ENCODE measurements around the gene CCL5. TPM values are rescaled to one million over a fixed set of nuclear protein-coding genes. Genes with fewer than 3 reads are reported as not detected.

The CCL5 gene
- total RNA-seq, 5 donors from 2014 or later (not counting 1 experiment from before 2014, with no cell fraction given) = 124 to 557 (median 298) TPM

DNA sequence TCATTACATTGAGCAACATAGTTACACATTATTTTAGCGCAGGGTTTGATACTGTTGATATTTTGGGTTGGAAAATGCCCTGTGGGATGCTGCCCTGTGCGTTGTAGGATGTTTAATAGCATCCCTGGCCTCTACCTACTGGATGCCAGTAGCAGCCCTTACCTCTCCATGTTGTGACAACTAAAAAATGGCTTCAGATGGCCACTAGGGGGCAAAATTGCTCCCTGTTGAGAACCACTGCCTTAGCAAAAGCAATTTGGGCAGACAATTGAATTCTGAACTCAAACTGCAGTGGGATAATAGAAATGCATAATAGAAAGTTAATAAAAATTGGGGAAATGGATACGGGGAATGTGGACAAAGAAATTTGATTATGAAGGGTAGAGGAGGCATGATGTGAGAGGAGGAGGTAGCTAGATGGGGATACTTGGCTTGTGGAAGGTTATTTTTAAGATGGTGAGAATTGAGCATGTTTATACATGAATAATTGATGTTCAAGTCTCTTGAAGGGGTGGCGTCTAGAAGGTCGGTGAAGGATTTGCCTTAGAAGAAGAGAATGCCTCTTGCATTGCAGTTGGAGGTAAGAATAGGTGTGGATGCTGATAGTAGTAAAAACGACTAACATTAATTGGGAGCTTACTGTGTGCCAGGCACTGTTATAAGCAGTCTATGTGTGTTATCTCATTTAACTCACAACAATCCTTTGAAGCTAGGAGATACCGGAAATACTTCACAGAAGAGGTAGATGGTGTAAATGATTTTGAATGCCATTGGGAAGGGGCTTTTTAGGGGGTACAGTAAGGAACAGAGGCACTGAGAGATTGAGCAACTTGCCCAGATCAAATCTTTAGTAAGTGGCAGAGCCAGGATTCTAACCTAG is 30.5 kb downstream of the CCL5 start:
- no peaks in the 10 kb centered on the region for H3K27me3 ChIP-seq (replicated peaks in 1 of 2; ENCODE audit: control insufficient read depth in 2 of 2, extremely low read depth in 1 of 2, insufficient read depth in 2 of 2, low read length in 1 of 2)
- H3K9me3 Mint-ChIP-seq = no peaks in the 10 kb centered on the region
- H3K27me3 Mint-ChIP-seq = no peaks in the 10 kb centered on the region
- 66% methylated on average over 4 of the region's 7 CpGs for WGBS (ENCODE audit: insufficient coverage)
- peak overlapping the region; percentile 15 to 40 for H3K27ac Mint-ChIP-seq
- peaks cover 0 to 2% of the 10 kb centered on the region in 2 experiments for H3K4me1 ChIP-seq (ENCODE audit: control insufficient read depth in 1 of 2, extremely low read depth in 1 of 2, insufficient read depth in 2 of 2, low read length in 2 of 2)
- ATAC-seq (replicated peaks in 1 of 4) (peak; percentile 58 to 78 (median 70)), DNase-seq (peak in 33 of 35 experiments; percentile 7 to 84 (median 44))
- H3K9me3 ChIP-seq = no peaks in the 10 kb centered on the region
- CTCF ChIA-PET = interaction anchor here (0.5 to 1.9 kb wide), 11 partner anchors 10 to 120 kb away, joined by 3 to 5 read pairs (median 3); no protein-coding TSS in a partner anchor
- POLR2A ChIA-PET = interaction anchor here in 1 of 2 donors (0.6 to 0.8 kb wide), 2 partner anchors 23 to 31 kb away, joined by 3 to 4 read pairs; partner anchors contain the start of gene CCL5
- H3K36me3 Mint-ChIP-seq = peaks cover 42% of the 10 kb centered on the region
- H3K27ac ChIP-seq (ENCODE audit: low read length) = no peak overlapping the region
- no peak overlapping the region for H3K4me3 ChIP-seq (ENCODE audit: control insufficient read depth in 1 of 2, extremely low read depth in 1 of 2, low read length in 1 of 2)
- H3K4me1 Mint-ChIP-seq = peaks cover 9 to 13% (median 13%) of the 10 kb centered on the region in 3 donors
- H3K4me3 Mint-ChIP-seq = no peak overlapping the region
- H3K36me3 ChIP-seq (ENCODE audit: control insufficient read depth in 2 of 2, extremely low read depth in 1 of 2, insufficient read depth in 1 of 2, low read length in 1 of 2) = peaks cover 3 to 29% of the 10 kb centered on the region in 2 donors

- no peaks in the 10 kb centered on the region for H3K9me3 ChIP-seq
- H3K27ac ChIP-seq (ENCODE audit: low read length) = no peak overlapping the region
- no peak overlapping the region for H3K4me3 ChIP-seq (ENCODE audit: control insufficient read depth in 1 of 2, extremely low read depth in 1 of 2, low read length in 1 of 2)
- H3K36me3 Mint-ChIP-seq = peaks cover 54% of the 10 kb centered on the region
- DNase-seq = no peak
- H3K27me3 Mint-ChIP-seq = no peaks in the 10 kb centered on the region
- no peak overlapping the region for H3K4me3 Mint-ChIP-seq
- no peaks in the 10 kb centered on the region for H3K9me3 Mint-ChIP-seq
- peaks cover 0 to 2% of the 10 kb centered on the region in 2 experiments for H3K4me1 ChIP-seq (ENCODE audit: control insufficient read depth in 1 of 2, extremely low read depth in 1 of 2, insufficient read depth in 2 of 2, low read length in 2 of 2)
- ChIA-PET CTCF (interaction anchor here in 1 of 2 donors (0.7 to 1.4 kb wide), 3 partner anchors 21 to 238 kb away, joined by 3 to 5 read pairs (median 4); no protein-coding TSS in a partner anchor), POLR2A (no interaction called here)
- peak overlapping the region; percentile 3 to 9 for H3K27ac Mint-ChIP-seq
- peaks cover 11 to 48% of the 10 kb centered on the region in 2 donors for H3K36me3 ChIP-seq (ENCODE audit: control insufficient read depth in 2 of 2, extremely low read depth in 1 of 2, insufficient read depth in 1 of 2, low read length in 1 of 2)
- no peaks in the 10 kb centered on the region for H3K27me3 ChIP-seq (replicated peaks in 1 of 2; ENCODE audit: control insufficient read depth in 2 of 2, extremely low read depth in 1 of 2, insufficient read depth in 2 of 2, low read length in 1 of 2)
- peaks cover 10 to 13% (median 13%) of the 10 kb centered on the region in 3 donors for H3K4me1 Mint-ChIP-seq
- 100% methylated on average over 3 of the region's 4 CpGs for WGBS (ENCODE audit: insufficient coverage)
- ATAC-seq (replicated peaks in 1 of 4) = no peak
These were observed 32.4 kb downstream of the CCL5 start for GRCh38 chr17:35847633-35848373.

GRCh38 chr17:35847006-35847405 is 33.2 kb downstream of the CCL5 start:
- Histone ChIP-seq H3K27me3 (replicated peaks in 1 of 2; ENCODE audit: control insufficient read depth in 2 of 2, extremely low read depth in 1 of 2, insufficient read depth in 2 of 2, low read length in 1 of 2) (no peaks in the 10 kb centered on the region), H3K4me3 (ENCODE audit: control insufficient read depth in 1 of 2, extremely low read depth in 1 of 2, low read length in 1 of 2) (no peak overlapping the region), H3K36me3 (ENCODE audit: control insufficient read depth in 2 of 2, extremely low read depth in 1 of 2, insufficient read depth in 1 of 2, low read length in 1 of 2) (peaks cover 11 to 56% of the 10 kb centered on the region in 2 donors), H3K9me3 (no peaks in the 10 kb centered on the region), H3K27ac (ENCODE audit: low read length) (no peak overlapping the region), H3K4me1 (ENCODE audit: control insufficient read depth in 1 of 2, extremely low read depth in 1 of 2, insufficient read depth in 2 of 2, low read length in 2 of 2) (peaks cover 0 to 2% of the 10 kb centered on the region in 2 experiments)
- ChIA-PET CTCF (interaction anchor here in 1 of 2 donors (0.6 kb wide), 1 partner anchor 84 kb away, joined by 4 read pairs; no protein-coding TSS in a partner anchor), POLR2A (no interaction called here)
- no peaks in the 10 kb centered on the region for H3K27me3 Mint-ChIP-seq
- DNase-seq = no peak
- no peak overlapping the region for H3K4me3 Mint-ChIP-seq
- H3K27ac Mint-ChIP-seq = no peak overlapping the region
- H3K9me3 Mint-ChIP-seq = no peaks in the 10 kb centered on the region
- WGBS (ENCODE audit: insufficient coverage) = no CpG with 5 or more reads among the region's 2 CpGs
- ATAC-seq (replicated peaks in 1 of 4) = no peak
- H3K36me3 Mint-ChIP-seq = peaks cover 58% of the 10 kb centered on the region
- H3K4me1 Mint-ChIP-seq = peaks cover 8 to 13% (median 10%) of the 10 kb centered on the region in 3 donors

DNA sequence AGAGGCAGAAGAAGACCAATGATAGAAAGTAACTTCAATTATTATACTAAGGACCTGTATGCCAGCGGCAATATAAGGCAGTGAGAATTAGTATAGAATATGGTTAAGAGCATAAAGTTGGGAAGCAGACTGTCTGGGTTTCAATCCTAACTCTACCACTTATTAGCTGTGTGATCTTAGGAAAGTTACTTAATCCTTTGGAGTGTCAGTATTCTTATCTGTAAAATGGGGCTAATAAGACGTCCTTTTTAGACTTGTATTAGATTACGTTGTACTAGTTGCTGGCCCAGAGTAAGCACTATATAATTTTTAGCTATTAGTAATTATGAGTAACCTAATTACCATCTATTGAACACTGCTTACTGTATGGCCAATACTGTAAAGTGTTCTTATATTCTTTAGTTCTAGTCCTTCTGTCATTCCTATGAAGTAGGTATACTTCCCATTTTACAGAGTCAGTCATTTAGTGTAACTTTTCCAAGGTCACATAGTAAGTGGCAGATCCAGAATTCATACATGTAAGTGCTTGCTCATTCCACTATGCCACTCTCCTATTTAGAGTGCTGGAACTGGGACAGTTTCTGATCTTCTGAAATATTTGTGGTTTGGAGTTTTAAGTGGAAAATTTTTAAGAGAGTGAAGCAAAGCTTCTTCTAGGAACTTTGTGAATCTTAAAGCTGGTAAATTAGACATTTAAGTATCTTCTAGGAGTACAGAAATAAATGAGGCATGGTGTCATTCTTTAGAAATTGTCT is 33.9 kb downstream of the CCL5 start:
- Mint-ChIP-seq H3K9me3 (no peaks in the 10 kb centered on the region), H3K27ac (peak overlapping the region in 1 of 2 donors; percentile 9), H3K36me3 (peaks cover 57% of the 10 kb centered on the region), H3K27me3 (no peaks in the 10 kb centered on the region), H3K4me3 (no peak overlapping the region), H3K4me1 (peaks cover 8 to 10% (median 10%) of the 10 kb centered on the region in 3 donors)
- Histone ChIP-seq H3K9me3 (no peaks in the 10 kb centered on the region), H3K4me1 (ENCODE audit: control insufficient read depth in 1 of 2, extremely low read depth in 1 of 2, insufficient read depth in 2 of 2, low read length in 2 of 2) (peaks cover 0 to 2% of the 10 kb centered on the region in 2 experiments), H3K4me3 (ENCODE audit: control insufficient read depth in 1 of 2, extremely low read depth in 1 of 2, low read length in 1 of 2) (no peak overlapping the region), H3K36me3 (ENCODE audit: control insufficient read depth in 2 of 2, extremely low read depth in 1 of 2, insufficient read depth in 1 of 2, low read length in 1 of 2) (peaks cover 15 to 64% of the 10 kb centered on the region in 2 donors), H3K27me3 (replicated peaks in 1 of 2; ENCODE audit: control insufficient read depth in 2 of 2, extremely low read depth in 1 of 2, insufficient read depth in 2 of 2, low read length in 1 of 2) (no peaks in the 10 kb centered on the region), H3K27ac (ENCODE audit: low read length) (no peak overlapping the region)
- CTCF ChIA-PET = interaction anchor here in 1 of 2 donors (0.6 kb wide), 1 partner anchor 83 kb away, joined by 4 read pairs; no protein-coding TSS in a partner anchor
- no peak for ATAC-seq (replicated peaks in 1 of 4)
- DNase-seq = no peak
- POLR2A ChIA-PET = no interaction called here
- no CpG with 5 or more reads among the region's 3 CpGs for WGBS (ENCODE audit: insufficient coverage)

GRCh38 chr17:35844547-35844946 is 35.6 kb downstream of the CCL5 start:
- H3K4me1 Mint-ChIP-seq = peaks cover 1 to 3% (median 2%) of the 10 kb centered on the region in 3 donors
- POLR2A ChIA-PET = no interaction called here
- CTCF ChIA-PET = no interaction called here
- H3K9me3 Mint-ChIP-seq = no peaks in the 10 kb centered on the region
- no peak for ATAC-seq (replicated peaks in 1 of 4)
- Histone ChIP-seq H3K36me3 (ENCODE audit: control insufficient read depth in 2 of 2, extremely low read depth in 1 of 2, insufficient read depth in 1 of 2, low read length in 1 of 2) (peaks cover 15 to 79% of the 10 kb centered on the region in 2 donors), H3K27me3 (replicated peaks in 1 of 2; ENCODE audit: control insufficient read depth in 2 of 2, extremely low read depth in 1 of 2, insufficient read depth in 2 of 2, low read length in 1 of 2) (no peaks in the 10 kb centered on the region), H3K9me3 (no peaks in the 10 kb centered on the region), H3K4me3 (ENCODE audit: control insufficient read depth in 1 of 2, extremely low read depth in 1 of 2, low read length in 1 of 2) (no peak overlapping the region), H3K27ac (ENCODE audit: low read length) (no peak overlapping the region), H3K4me1 (ENCODE audit: control insufficient read depth in 1 of 2, extremely low read depth in 1 of 2, insufficient read depth in 2 of 2, low read length in 2 of 2) (peaks cover 0 to 2% of the 10 kb centered on the region in 2 experiments)
- no peak overlapping the region for H3K4me3 Mint-ChIP-seq
- peaks cover 55% of the 10 kb centered on the region for H3K36me3 Mint-ChIP-seq
- H3K27me3 Mint-ChIP-seq = no peaks in the 10 kb centered on the region
- no peak for DNase-seq
- 95% methylated on average over 17 of the region's 19 CpGs for WGBS (ENCODE audit: insufficient coverage)
- H3K27ac Mint-ChIP-seq = no peak overlapping the region
